Amniotic epithelial cell (primary cell): Measurements from ENCODE around the gene PLEKHA6.

ENCODE experiments used
- DNase-seq: peaks from one replicate; pipeline ENCODE4 v3.0.0-alpha.2; 2010; ENCODE audit warnings: low read depth

Gene PLEKHA6

DNA sequence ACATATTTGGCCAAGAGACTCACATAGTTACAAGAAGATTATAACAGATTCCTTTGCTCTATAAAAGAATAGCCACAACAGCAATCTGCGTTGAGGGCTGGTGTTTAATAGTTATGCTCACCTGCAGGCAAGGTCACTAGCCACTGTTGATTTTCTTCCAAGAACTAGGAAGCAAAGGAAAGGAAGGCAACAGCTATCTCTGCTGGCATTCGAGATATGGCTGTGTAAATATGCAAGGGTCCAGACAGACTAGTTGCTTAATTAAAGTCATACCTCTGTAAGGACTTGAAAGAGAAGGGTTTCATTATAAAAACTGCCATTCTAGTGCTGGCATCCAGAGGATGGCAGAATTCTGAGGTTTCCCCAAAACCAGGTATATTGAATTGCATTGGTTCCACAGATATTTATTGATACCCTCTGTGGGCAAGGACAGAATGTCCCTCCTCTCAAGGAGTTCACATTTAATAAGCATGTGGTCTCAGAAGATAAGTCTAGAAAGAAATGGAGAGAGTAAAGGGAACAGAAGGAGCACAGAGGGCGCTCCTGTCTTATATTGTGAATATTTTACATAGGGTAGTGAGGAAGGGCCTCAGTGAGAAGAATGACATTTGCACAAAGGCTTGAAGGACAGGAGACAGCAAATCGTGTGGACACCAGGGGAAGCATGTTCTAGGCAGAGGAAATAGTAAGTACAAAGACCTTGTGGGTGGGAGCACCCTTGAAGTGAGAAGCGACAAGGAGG lies 23.6 kb upstream of the PLEKHA6 start:
- DNase-seq: no peak

DNA sequence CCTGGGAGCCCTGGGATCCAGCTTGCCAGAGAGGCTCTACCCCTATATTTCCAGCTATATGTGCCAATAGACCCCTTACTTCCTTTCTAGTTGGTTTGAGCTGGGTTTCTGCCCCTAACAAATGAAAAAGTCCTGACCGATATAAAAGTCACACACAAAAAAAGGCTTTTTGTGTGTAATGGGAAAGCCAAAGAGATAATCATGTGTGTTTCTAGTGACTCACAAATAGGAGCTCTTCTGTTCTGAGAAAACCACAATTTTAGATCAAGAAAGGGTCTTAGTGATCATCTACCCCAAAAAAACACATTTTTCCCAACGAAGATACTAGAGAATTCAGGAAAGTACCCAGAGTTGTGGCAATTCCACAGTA lies 23.0 kb upstream of the PLEKHA6 start:
- DNase-seq: no peak

DNA sequence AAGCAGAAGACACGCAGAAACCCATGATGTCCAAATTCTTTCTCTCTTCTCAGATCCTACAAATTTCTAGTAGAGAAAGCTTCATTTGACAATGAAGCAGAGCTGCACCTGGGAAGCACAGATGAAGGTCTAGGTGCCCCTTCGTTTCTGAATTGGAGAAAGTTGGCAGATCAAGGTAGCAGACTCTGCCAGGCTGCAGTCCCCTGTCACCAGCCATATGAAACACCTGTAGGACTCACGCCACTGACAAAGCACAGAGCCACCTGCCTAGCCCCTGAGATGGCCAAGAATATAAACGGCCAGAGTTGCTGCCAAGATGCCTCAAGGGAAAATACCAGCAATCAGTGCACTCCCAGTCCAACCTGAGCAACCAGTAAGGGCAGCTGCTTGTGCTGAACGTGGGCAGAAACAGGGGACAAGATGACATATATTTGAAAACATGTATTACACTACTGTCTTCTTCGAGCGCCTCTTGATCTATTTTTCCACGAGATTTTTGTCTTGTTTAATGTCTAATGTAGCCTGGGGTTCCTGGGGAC lies 20.6 kb upstream of the PLEKHA6 start:
- no peak for DNase-seq

DNA sequence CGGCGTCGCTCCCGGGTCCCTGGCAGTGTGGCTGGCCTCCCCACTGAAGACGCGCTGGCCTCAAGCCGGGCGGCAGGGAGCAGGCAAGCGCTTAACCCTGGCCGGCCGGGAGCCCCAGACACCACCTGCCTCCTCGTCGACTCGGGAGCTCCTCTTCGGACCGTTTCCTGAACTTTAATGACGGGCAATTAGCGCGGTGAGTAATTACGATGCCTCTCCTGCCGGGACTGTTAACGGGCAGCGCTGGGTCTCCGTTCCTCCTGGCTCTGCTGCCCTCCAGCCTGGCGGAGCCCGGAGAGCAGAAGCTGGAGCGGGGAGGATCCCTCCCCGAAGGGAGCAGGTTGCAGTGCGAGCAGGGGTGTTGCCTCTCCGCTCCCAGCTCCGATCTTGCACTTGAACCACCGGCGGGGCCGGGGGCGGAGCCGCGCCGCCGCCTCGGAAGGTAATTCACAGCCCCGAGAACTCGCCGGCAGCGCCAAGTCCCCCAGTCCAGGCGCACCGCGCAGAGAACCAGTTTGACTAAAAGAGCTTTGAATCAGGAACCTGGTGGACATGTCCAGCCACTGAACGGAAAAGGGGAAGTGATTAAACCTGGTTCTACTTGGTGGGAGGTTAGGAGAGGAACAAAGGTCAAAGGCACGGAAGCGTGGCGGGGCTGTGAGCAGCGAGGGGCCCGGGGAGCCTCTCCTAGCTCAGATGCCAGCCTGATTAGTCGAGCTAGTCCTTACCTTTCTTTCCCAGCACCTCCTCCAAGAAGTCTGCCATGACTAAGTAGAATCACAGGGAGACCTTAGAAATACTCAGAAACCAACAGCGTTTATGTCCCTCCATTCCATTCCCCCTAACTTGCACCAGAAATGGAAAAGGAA lies 18.3 kb upstream of the PLEKHA6 start:
- no peak for DNase-seq

DNA sequence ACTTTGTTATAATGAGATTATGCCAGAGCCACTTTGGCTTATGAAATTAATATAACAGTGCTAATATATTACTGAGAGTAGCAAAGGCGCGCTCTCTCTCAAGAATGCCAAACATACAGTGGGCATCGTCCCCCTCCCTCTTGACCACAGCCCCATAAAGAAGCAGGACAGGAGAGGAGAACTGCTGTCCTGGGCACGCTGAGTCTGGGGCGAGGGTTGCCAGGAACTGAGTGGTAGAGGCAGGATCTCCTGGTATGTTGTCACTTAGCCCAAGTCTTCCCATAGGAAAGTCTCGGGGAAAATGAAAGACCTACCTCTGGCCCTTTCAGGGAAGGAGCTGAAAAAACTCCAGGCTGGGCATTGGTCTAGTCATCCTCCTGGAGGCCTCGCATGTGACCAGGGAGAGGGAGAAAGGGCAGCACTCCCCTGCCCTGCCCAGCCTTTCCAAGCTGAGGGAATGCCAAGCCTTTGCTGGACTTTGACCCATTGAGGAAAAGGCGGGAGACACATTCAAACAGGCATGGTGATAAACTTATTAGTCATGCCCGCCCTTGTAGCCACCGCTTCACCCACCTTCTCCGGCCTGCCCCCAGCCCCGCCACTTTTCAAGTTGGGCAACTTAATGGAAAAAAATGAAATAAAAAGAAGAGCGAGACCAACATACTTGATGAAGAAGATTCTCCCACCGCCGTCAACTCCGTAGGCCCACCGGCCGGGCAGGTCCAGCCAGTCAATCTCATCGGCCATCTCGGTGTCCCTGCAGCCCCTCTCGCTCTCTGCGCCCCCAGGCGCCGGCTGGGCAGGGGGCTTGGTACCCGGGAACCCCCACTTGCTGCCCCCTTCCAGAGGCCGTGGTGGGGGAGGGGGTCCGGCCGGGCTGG lies 17.4 kb upstream of the PLEKHA6 start:
- peak; percentile 15 for DNase-seq

DNA sequence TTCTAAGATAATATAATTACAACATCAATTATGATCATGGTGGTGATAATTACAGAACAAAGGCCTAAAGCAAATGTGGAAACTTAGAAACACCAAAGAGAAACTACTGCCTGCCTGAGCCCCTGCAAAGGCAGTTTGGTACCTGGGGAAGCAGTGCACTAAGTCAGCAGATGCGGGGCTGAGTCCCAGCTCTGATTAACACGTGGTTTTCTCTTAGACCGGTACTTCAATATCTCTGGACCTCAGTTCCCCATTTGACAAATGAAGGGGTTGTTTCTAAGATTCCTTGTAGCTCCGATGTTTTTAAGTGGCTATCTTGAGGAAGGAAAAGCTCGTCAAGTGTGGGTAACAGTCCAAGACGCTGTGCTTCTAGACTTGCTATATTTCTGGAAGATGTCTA lies 16.7 kb upstream of the PLEKHA6 start:
- no peak for DNase-seq

DNA sequence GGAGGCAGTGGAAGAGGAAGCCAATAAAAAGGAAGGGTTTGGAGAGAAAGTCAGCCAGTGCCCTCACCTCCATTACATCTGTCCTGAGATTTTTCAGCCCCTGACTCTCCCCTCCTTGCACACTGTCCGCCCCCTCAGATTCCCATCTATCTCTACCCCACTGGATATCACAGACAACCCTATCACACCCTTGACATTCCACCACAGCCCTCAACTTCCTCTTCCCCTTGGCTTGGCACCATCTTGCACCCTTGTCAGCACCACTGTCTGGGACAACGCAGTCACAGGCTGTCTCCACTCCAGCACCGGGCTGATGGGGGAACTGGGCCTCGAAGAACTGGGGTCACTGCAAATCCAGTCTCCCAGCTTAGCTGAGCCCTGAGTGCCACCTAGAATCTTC lies 14.2 kb upstream of the PLEKHA6 start:
- DNase-seq: no peak

DNA sequence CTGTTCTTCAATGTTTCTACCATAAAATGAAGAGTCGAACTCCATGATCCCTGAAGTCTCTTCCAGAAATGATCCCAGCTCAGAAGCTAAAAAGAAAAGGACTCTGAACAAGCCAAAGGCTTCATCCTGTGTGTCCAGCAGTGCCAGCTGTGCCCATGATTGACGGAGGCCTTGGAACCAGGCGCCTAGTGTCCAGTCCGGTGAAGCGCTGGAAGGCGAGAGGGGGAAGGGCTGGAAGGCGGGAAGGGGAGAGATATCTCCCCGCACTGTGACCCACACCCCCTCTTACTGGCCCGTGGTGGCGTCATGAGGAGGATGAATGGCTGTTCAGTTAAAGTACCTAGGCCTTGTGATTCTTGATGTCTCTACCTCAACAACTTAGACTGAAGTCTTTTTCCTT lies 10.4 kb upstream of the PLEKHA6 start:
- DNase-seq: no peak

DNA sequence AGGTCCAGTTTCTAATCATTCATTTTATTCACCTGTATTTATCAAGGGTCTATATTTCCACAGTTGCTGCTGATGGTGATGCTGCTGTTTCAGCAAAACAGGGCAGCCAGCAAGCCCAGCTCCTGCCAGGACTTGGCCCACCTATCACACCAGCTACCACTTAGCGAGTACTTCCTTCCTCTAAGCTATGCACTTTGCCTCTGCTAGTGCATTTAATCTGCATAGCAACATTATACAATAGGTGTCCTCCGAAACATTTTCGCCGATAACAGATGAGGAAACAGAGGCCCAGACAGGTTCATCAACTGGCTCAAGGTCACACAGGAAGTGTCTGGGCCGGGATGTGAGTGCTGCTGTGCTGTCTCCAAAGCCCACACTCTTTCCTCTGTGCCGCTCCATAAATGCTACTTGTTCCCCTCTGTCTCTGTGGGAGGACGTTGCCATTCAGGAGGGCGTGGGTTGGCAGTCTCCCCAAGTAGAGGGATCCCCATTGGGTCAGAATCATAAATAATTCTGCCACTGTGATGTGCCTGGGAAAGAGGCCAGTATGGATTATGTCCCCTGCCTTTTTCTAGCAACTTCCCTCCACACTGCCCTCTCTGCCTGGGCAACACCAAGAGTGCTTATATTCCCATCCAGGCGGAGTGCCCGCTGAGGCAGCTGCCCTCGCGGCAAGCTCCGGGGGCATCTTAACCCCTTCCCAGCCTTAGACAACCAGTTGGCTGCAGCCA lies 9.4 kb upstream of the PLEKHA6 start:
- DNase-seq: no peak

DNA sequence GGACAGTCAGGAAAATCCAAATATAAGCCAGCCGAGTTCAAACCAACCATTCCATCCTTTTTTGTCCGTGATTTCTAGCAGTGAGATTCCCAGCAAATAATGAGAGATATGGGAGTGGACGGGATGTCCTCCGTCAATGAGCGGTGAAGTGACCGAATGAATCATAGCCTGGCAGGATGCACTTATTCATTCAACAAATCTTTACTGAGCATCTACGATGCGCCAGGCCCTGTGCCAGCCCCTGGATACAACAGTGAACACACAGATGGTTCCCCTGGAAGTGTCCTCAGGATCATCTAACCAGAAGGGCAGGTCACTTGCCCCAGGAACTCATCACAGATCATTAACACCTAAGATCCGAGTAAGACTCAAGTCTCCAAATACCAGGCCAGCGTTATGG lies 8.2 kb upstream of the PLEKHA6 start:
- no peak for DNase-seq

DNA sequence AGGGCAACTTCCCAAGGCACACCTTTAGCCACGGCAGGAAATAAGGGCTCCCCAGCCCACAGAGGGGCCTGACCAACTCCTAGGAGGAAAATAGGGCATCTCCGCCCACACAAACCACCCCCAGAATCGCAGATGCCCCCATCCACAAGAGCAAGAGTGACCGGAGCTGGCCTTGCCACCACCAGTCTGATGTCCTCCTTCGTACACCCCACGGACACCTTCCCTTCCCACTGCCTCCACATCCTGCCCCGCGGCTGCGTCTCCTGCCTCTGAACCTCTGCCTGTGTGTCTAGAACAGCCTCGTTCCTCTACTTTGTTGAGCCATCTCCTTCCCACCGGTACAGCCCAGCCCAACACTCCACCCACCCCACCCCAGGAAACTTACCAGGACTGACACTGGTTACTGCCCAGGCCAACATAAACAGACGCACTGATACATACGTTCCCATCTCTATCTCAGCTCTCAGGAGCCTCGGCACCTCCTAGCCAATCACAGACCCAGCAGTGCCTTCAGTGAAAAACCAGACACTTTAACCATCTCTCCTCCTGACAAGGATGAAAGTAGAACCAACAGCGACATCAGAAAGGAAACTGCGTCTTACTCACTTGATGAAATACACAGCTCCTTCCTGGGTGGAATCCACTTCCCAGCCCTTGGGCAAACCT lies 7.6 kb upstream of the PLEKHA6 start:
- no peak for DNase-seq

DNA sequence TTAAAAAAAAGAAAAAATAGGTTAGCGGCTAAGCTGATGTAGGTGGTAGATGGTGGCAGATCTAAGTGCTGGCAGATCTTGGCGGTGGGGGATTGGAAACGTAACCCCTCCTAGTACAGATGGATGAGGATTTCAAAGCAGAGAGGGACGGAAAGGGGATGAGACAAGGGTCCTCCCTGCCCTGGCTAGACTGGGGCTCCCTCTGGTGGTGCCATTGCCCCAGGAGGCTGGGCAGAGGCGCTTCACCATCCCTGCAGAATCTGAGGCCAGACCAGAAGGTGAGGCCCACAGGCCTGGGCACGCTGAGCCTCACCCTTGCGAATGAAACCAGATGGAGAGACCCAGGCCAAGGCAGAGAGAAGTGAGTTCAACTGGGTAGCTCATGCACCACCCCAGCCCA lies 7.0 kb upstream of the PLEKHA6 start:
- no peak for DNase-seq

DNA sequence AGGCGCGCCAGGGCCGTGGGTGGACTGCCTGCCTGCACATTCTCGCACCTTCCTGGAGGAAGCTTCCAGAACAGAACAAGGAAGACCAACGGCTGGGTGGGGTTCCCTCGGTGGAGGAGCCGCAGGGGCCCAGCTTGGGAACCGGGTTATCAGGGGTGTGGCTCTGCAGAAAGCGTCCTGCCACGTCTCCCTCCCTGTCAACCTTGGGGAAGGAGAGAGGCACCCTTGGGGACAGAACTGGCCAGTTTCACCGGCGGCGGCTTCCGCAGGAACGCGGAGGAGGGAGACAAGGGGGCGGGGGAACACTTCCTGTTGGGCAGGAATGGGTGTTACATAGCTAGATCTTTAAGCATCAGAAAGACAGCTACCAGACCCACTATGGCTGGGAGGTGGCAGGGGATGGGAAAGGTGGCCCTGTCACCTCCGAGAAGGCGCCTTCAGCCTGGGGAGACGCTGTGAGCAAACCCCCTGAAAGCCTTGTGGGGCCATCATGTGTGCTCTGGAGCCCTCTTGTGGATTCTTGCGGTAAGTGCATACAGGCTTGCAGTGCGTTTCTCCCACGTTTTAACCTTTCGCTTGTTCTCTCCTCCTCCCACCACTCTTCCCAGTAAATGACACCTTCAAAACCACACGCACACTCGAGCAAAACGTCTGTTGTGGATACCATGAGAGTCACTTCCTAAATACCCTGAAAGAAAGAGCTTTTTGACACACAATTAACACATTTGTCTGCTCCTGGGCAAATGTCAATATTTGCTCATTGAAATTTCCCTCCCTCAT lies 3.8 kb upstream of the PLEKHA6 start:
- peak; percentile 64 for DNase-seq

DNA sequence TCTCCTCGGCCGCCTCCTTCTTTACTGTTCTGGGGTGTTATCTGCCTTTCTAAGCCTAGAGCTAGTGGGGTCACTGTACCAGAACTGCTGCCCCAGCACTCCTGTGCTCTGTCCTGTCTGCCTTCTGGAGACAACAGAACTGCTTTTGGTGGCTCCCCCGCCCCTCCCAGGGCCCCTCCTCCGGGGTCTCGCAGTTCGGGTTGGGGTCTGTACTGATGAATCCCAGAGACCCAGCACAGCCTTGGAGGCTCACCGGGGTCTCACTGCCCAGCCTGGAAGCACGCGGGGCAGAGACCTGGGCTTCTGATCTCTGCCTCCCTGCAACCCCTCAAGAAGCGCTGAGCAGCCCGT lies 3.2 kb upstream of the PLEKHA6 start:
- DNase-seq: no peak

DNA sequence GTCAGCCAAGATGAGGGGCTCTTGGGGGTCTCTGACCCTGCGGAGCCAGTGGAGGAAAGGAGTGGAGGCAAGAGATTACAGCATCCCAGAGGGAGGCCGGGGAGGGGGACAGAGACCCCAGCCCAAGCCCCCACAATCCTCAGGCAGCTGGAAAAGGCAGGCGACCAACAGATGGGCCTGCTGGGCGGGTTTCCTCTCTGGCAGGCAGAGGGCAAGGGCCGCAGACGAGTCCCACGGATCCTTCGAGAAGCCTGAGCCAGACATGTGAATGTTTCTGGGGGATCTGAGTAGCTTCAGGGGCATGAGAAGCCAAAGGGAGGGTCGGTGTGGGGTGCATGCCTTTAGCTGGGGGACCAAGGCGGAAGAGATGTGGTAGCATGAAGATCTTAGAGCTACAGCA lies 2.1 kb upstream of the PLEKHA6 start:
- DNase-seq: no peak

DNA sequence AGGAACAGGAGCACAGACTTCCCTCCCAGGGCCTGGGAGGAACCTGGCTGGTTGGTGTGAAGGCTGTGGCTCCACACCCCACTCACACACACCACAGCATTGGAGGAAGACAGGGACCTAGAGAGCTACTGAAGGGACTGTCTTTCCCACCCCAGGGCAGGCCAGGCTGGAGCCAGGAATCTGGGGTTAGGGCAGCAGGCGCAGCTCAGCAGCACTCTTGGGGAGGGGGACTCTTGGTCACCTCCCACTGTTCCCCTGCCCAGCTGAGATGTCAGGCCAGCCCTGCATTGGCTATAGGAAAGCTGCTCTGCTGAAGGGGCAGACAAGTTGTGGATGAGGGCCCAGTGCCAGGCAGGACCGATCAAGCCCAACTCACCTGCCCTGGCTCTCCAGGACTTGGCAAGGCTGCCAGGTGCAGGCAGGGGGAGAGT lies 1.6 kb upstream of the PLEKHA6 start:
- DNase-seq: no peak

DNA sequence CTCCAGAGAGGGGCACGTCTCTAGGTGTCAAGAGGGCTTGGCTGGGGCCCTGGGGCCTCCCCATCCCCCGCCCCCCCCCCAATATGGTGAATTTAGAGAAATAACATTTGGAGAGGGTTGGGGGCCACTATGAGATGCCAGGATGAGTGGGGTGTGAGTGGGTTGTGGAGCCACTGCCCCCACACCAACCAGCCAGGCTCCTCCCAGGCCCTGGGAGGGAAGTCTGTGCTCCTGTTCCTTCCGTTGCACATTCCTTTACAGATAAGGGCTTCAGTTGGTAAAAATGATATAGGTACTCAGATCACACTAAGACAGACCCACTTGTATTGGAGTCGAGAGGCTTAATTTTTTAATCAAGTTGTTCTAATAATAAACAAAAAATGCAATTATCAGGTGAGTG lies 585 bp upstream of the PLEKHA6 start:
- no peak for DNase-seq

DNA sequence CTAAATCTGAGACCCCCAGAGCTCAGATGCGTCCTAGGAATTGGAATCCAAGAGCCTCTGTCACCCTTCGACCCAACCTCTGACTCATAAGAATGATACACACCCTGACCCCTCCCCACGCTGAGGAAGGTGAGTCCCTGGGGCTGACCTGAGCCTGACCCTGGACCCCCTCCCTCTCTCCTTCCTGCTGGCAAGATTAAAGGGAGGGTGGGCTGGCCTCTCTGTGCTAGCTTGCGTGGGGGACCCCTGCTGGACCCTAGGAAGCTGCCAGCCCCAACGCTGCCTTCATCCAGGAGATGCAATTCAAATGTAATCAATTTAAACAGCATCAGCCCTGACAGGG lies 627 bp downstream of the PLEKHA6 start:
- no peak for DNase-seq

DNA sequence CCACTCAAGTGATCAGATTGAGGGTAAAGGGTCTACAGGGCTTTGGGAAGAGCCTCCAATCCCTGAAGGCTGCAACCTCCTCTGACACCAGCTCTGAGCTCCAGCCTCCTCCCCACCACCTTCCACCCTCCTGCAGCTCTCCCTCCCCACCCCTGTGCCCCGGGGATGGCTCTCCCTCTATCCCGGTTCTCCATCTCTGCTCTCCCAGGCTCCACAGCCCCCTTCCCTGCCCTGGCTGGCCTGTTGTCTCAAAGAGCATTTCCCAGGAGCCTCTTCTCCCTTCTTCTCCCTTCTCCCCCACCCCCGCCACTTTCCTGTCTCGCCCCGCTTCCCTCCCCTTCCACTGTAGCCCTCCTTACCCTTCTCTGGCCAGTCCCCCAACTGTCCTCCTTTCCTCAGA lies 1.1 kb downstream of the PLEKHA6 start:
- no peak for DNase-seq
